ENCODE results near the gene FGF2.
"Not testable (repeated sequence)": the region's sequence is repeated elsewhere in the genome, so short reads cannot be mapped to it uniquely, and the experiment has no call there.

FGF2 gene

DNA sequence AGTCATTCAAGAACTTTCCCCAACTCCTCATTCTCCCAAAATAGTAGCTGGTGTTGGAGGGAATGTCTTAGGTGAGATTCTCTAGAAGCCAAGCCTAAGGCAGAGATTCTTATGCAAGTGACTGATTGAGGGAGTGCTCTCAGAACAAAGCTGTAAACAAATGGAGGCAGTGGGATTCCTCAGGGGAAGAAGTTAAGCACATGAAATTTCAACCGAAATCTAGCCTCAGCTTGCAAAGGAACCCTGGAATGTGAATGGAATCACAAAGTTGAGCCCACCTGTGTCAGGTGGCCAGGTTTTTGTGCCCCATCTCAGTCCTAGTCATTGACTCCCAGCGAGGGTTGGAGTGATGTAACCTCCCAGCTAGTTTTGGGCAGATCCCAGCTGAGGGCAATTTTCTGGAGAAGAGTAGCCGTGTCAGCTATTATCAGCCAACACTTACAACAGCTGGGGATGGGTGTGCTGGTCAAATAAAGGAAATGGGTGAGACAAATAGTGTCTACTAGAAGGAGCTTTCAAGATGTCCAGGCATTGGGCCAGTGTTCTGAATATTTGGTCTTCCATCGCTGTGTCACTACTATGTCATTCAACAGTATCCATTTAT, 29.7 kb upstream of the FGF2 start:
- ATAC-seq (replicated peaks; ENCODE audit: extremely low read depth, poor library complexity, severe bottlenecking): no peak
- H3K9me3 Mint-ChIP-seq: no peaks in the 10 kb centered on the region
- no peak overlapping the region for H3K27ac Mint-ChIP-seq (ENCODE audit: low read depth)
- H3K4me1 Mint-ChIP-seq: no peaks in the 10 kb centered on the region
- H3K27me3 Mint-ChIP-seq: peaks cover 22% of the 10 kb centered on the region
- no peak for DNase-seq (ENCODE audit: low spot score in 2 of 2)
- no peaks in the 10 kb centered on the region for H3K36me3 Mint-ChIP-seq (ENCODE audit: insufficient read depth)
- H3K4me3 Mint-ChIP-seq: no peak overlapping the region

DNA sequence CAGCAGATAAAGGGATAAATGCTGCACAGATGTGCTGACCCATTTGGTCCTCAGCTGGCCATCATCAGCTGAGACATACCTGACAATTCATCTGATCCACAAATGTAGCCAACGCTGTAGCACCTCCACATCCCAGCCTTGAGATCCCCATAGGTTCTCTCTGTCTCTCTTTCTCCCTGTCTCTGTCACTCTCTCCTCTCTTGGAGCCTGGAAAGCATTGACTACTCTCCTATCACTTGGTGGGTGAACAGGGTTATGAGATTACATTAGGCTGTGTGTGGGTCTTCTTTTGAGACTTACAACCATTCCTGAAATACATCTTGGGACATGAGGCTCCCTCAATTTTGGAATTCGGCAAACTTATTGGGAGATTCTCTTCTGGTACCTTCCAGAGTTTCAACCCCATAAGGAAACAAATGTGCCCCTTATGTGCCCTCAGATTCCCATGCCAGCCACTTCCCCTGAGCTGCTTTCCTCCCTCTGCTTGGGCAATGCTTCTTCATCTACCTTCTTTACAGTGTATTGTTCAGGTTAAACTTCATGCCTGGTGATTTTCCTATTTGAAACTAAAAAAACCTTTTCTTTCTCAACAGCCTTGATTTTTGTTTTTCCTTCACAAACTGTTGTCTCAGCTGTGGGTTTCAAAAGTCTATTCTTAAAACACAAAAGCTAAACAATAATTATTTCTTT, 29.1 kb upstream of the FGF2 start:
- peaks cover 22% of the 10 kb centered on the region for H3K27me3 Mint-ChIP-seq
- ATAC-seq (replicated peaks; ENCODE audit: extremely low read depth, poor library complexity, severe bottlenecking) (no peak), DNase-seq (ENCODE audit: low spot score in 2 of 2) (no peak)
- H3K9me3 Mint-ChIP-seq: no peaks in the 10 kb centered on the region
- no peak overlapping the region for H3K27ac Mint-ChIP-seq (ENCODE audit: low read depth)
- no peak overlapping the region for H3K4me3 Mint-ChIP-seq
- H3K4me1 Mint-ChIP-seq: no peaks in the 10 kb centered on the region
- H3K36me3 Mint-ChIP-seq (ENCODE audit: insufficient read depth): no peaks in the 10 kb centered on the region

DNA sequence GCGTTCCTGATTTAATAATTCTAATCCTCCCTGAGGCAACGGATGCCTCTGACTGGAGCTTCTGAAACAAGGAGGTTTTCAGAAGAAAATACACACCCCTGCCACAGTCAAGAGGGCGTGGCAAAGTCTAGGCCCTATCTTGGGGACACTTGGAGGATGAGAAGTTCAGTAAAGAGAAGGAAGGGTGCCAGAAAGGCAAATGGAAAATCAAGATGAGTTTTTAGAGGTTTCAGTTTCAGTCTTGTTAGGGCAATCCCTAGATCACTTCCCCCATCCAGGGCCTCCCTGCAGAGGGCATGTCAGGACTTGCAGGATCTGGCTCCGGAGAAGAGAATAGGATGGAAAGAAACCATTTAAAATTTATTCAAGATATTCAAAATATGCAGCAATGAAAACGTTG, 28.5 kb upstream of the FGF2 start:
- no peaks in the 10 kb centered on the region for H3K36me3 Mint-ChIP-seq (ENCODE audit: insufficient read depth)
- no peak overlapping the region for H3K4me3 Mint-ChIP-seq
- no peaks in the 10 kb centered on the region for H3K9me3 Mint-ChIP-seq
- ATAC-seq (replicated peaks; ENCODE audit: extremely low read depth, poor library complexity, severe bottlenecking) (no peak), DNase-seq (ENCODE audit: low spot score in 2 of 2) (no peak)
- H3K27me3 Mint-ChIP-seq: peaks cover 22% of the 10 kb centered on the region
- H3K4me1 Mint-ChIP-seq: no peaks in the 10 kb centered on the region
- no peak overlapping the region for H3K27ac Mint-ChIP-seq (ENCODE audit: low read depth)

DNA sequence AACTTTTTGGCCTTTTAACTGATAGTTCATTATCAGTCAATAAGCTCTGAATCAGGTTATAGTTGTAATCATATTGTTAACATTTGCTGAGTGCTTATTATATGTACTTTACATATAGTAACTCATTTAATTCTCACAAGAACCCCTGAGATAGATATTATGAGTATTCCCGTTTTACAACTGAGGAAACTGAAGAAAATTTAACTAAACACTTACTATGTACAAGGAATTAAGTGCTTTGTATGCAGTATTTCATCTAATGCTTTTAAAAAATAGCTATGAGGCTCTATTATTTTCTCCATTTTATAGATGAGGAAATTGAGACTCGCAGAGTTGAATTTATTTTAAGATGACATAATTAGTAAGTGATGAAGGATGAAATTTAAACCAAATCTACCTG, 27.7 kb upstream of the FGF2 start:
- Mint-ChIP-seq H3K9me3 (no peaks in the 10 kb centered on the region), H3K27ac (ENCODE audit: low read depth) (no peak overlapping the region), H3K36me3 (ENCODE audit: insufficient read depth) (no peaks in the 10 kb centered on the region), H3K27me3 (peaks cover 22% of the 10 kb centered on the region), H3K4me3 (no peak overlapping the region), H3K4me1 (no peaks in the 10 kb centered on the region)
- DNase-seq (ENCODE audit: low spot score in 2 of 2): no peak
- ATAC-seq (replicated peaks; ENCODE audit: extremely low read depth, poor library complexity, severe bottlenecking): no peak

DNA sequence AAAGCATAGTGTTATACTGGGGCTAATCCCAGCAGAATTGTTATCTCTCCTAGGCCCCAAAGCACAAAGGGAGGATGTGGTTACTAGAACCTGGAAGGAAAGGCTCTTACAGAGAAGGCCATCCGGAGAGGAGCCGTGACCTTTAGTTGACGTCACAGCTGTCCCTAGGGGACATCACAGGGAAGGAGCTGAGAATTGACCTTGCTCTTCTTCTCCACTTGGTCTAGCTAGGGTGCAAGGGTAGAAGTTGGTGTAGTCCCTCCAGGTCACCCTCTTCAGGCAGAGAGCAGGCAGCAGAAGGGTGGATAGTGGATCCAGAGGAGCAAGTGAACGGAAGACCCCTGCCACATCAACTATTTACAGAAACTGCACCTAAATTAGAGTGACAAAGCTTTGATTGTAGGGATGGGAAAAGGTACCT, 22.8 kb upstream of the FGF2 start:
- H3K36me3 Mint-ChIP-seq (ENCODE audit: insufficient read depth): no peaks in the 10 kb centered on the region
- DNase-seq (ENCODE audit: low spot score in 2 of 2) (no peak), ATAC-seq (replicated peaks; ENCODE audit: extremely low read depth, poor library complexity, severe bottlenecking) (no peak)
- no peak overlapping the region for H3K4me3 Mint-ChIP-seq
- no peaks in the 10 kb centered on the region for H3K9me3 Mint-ChIP-seq
- no peaks in the 10 kb centered on the region for H3K27me3 Mint-ChIP-seq
- no peaks in the 10 kb centered on the region for H3K4me1 Mint-ChIP-seq
- H3K27ac Mint-ChIP-seq (ENCODE audit: low read depth): no peak overlapping the region

DNA sequence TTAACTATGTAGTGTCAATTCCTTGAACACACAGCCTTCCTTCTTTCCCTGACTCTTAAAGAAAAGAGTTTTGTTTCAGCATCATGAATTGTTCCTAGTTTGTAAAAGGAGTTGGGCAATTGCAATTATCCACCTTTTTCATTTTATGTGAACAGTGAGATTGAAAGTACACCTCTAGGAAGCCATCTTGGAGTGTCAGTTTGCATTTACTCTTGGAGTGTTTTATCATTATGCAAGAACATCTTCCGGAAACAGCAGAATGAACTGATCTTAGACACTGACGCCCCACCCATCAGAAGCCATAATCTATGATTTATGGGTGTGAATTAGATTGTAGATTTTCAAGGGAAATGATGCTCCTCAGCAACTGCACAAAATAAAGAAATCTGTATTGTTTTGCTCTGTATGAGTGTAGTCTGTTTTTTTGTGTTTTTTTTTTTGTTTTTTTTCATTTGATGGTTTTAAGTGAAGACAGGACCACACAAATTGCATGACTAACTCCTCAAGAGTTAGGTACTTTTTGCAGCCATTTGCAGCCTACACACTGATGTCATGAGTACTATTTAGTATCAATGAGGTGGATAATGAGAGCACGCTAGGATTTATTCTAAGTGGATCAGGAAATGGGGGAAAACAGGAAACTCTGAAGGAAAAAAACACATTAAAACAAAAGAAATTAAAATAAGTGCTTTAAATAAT, 19.5 kb upstream of the FGF2 start:
- DNase-seq (ENCODE audit: low spot score in 2 of 2): no peak
- H3K4me1 Mint-ChIP-seq: no peaks in the 10 kb centered on the region
- H3K36me3 Mint-ChIP-seq (ENCODE audit: insufficient read depth): peaks cover 2% of the 10 kb centered on the region
- H3K27ac Mint-ChIP-seq (ENCODE audit: low read depth): no peak overlapping the region
- no peak overlapping the region for H3K4me3 Mint-ChIP-seq
- no peak for ATAC-seq (replicated peaks; ENCODE audit: extremely low read depth, poor library complexity, severe bottlenecking)
- no peaks in the 10 kb centered on the region for H3K27me3 Mint-ChIP-seq
- H3K9me3 Mint-ChIP-seq: no peaks in the 10 kb centered on the region

DNA sequence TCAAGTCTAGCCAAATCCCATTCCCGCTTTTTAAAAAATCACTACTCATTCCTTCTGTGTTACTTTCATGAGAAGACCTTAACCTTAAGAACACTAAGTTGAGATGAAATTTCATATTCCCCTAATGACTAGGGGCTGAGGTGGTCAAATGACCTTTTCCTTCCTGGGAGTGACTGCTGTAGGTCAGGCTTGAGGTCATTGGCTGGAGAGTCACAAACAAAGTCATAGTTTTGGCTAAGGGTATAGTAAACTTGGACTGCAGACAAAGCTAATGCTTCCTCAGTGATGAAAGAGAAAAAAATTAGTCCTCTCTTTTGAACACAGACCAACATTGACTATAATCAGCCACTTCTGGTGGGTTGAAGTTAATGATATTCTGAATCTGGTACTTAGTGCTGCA, 16.0 kb upstream of the FGF2 start:
- Mint-ChIP-seq H3K4me3 (no peak overlapping the region), H3K36me3 (ENCODE audit: insufficient read depth) (peaks cover 2% of the 10 kb centered on the region), H3K9me3 (no peaks in the 10 kb centered on the region), H3K27ac (ENCODE audit: low read depth) (no peak overlapping the region), H3K27me3 (no peaks in the 10 kb centered on the region), H3K4me1 (no peaks in the 10 kb centered on the region)
- no peak for ATAC-seq (replicated peaks; ENCODE audit: extremely low read depth, poor library complexity, severe bottlenecking)
- no peak for DNase-seq (ENCODE audit: low spot score in 2 of 2)

DNA sequence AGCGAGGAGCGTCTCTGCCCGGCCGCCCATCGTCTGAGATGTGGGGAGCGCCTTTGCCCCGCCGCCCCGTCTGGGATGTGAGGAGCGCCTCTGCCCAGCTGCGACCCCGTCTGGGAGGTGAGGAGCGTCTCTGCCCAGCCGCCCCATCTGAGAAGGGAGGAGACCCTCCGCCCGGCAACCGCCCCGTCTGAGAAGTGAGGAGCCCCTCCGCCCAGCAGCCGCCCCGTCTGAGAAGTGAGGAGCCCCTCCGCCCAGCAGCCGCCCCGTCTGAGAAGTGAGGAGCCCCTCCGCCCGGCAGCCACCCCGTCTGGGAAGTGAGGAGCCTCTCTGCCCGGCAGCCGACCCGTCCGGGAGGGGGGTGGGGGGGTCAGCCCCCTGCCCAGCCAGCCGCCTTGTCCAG, 14.8 kb upstream of the FGF2 start:
- not testable (repeated sequence) for H3K4me1 Mint-ChIP-seq; ATAC-seq (replicated peaks; ENCODE audit: extremely low read depth, poor library complexity, severe bottlenecking); H3K27ac Mint-ChIP-seq (ENCODE audit: low read depth); H3K4me3 Mint-ChIP-seq; H3K36me3 Mint-ChIP-seq (ENCODE audit: insufficient read depth); DNase-seq (ENCODE audit: low spot score in 2 of 2); H3K27me3 Mint-ChIP-seq; H3K9me3 Mint-ChIP-seq

DNA sequence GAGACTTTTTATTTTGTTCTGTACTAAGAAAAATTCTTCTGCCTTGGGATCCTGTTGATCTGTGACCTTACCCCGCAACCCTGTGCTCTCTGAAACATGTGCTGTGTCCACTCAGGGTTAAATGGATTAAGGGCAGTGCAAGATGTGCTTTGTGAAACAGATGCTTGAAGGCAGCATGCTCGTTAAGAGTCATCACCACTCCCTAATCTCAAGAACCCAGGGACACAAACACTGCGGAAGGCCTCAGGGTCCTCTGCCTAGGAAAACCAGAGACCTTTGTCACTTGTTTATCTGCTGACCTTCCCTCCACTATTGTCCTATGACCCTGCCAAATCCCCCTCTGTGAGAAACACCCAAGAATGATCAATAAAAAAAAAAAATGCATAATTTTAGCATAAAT, 13.8 kb upstream of the FGF2 start:
- H3K9me3 Mint-ChIP-seq; H3K27ac Mint-ChIP-seq (ENCODE audit: low read depth); H3K36me3 Mint-ChIP-seq (ENCODE audit: insufficient read depth); H3K27me3 Mint-ChIP-seq; H3K4me1 Mint-ChIP-seq; ATAC-seq (replicated peaks; ENCODE audit: extremely low read depth, poor library complexity, severe bottlenecking); H3K4me3 Mint-ChIP-seq; DNase-seq (ENCODE audit: low spot score in 2 of 2): not testable (repeated sequence)

DNA sequence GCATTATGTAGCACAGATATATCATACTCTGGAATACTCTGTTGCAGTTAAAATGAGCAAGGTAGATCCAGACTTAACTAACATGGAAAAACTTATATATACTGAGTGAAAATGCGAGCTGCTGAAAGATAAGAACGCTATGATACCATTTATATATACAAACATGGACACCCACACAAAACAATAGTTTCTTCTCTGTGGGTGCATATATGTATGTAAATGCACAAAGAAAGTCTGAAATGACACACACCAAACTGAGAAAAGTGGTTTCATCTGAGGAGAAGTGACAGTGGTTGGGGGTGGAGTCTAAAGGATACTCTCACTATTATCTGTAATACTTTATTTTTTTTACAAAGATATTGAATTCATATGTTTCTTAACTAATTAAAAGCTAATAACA, 12.2 kb upstream of the FGF2 start:
- no peaks in the 10 kb centered on the region for H3K27me3 Mint-ChIP-seq
- no peaks in the 10 kb centered on the region for H3K9me3 Mint-ChIP-seq
- H3K36me3 Mint-ChIP-seq (ENCODE audit: insufficient read depth): peaks cover 2% of the 10 kb centered on the region
- DNase-seq (ENCODE audit: low spot score in 2 of 2) (no peak), ATAC-seq (replicated peaks; ENCODE audit: extremely low read depth, poor library complexity, severe bottlenecking) (no peak)
- no peak overlapping the region for H3K27ac Mint-ChIP-seq (ENCODE audit: low read depth)
- H3K4me1 Mint-ChIP-seq: no peaks in the 10 kb centered on the region
- no peak overlapping the region for H3K4me3 Mint-ChIP-seq

DNA sequence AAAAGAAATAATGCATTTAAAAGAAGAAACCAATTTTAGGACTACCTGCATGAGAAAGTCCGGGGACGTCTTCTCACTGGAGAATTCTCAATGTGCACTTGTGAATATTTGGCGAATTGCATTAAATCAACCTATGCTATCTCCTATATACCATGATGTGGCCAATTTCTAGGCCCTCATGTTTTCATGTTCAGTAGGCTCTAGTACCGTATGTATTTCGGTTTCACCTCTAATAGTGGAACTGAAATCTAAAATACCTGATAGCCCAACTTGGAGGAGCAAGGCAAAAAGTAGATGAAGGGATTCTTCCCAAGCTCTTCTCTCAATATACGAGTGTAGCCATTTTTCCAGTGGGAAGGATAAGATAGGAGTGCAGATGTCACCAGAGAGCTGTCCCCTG, 11.4 kb upstream of the FGF2 start:
- DNase-seq (ENCODE audit: low spot score in 2 of 2): no peak
- Mint-ChIP-seq H3K36me3 (ENCODE audit: insufficient read depth) (peaks cover 2% of the 10 kb centered on the region), H3K9me3 (no peaks in the 10 kb centered on the region), H3K4me3 (no peak overlapping the region), H3K27ac (ENCODE audit: low read depth) (no peak overlapping the region), H3K4me1 (no peaks in the 10 kb centered on the region), H3K27me3 (no peaks in the 10 kb centered on the region)
- no peak for ATAC-seq (replicated peaks; ENCODE audit: extremely low read depth, poor library complexity, severe bottlenecking)

DNA sequence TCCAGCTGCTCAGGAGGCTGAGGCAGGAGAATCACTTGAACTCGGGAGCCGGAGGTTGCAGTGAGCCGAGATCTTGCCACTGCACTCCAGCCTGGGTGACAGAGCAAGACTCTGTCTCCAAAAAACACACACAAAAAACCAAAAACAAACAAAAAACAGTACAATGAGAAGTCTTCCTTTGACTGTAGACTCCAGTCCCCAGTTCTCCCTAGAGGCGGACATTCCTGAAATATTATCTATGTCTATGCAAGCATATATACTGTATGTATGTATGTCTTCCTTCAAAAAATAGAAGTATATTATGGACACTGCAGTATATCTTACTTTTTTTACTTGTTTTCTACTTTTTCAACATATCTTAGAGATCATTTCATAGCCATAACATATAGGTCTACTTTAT, 10.2 kb upstream of the FGF2 start:
- Mint-ChIP-seq H3K4me3 (no peak overlapping the region), H3K4me1 (no peaks in the 10 kb centered on the region), H3K36me3 (ENCODE audit: insufficient read depth) (peaks cover under 1% of the 10 kb centered on the region), H3K27me3 (peaks cover 11% of the 10 kb centered on the region), H3K9me3 (no peaks in the 10 kb centered on the region), H3K27ac (ENCODE audit: low read depth) (no peak overlapping the region)
- no peak for ATAC-seq (replicated peaks; ENCODE audit: extremely low read depth, poor library complexity, severe bottlenecking)
- no peak for DNase-seq (ENCODE audit: low spot score in 2 of 2)
